Inflammatory macrophage (primary cell): ENCODE measurements around the gene CYTH1.

Experiments
- DNase-seq, 2 donors: peaks; one replicate each; pipeline ENCODE4 v3.0.0-alpha.2; 2020 to 2022

The CYTH1 gene

GRCh38 chr17:78804777-78805176, 22.7 kb upstream of the CYTH1 start:
- no peak for DNase-seq

GRCh38 chr17:78803186-78803845, 21.2 kb upstream of the CYTH1 start:
- DNase-seq, result peak; percentile 36 to 40

GRCh38 chr17:78802459-78802858, 20.4 kb upstream of the CYTH1 start:
- no peak for DNase-seq

- DNase-seq, result no peak
Measured at GRCh38 chr17:78802008-78802407, 19.9 kb upstream of the CYTH1 start.

- DNase-seq, result no peak
Measured at GRCh38 chr17:78800132-78800931, 18.3 kb upstream of the CYTH1 start.

GRCh38 chr17:78798695-78799559, 16.9 kb upstream of the CYTH1 start:
- DNase-seq, result peak in 1 of 2 donors; percentile 43

- no peak for DNase-seq
Measured at GRCh38 chr17:78797691-78798585, 15.9 kb upstream of the CYTH1 start.

GRCh38 chr17:78797213-78797612, 15.1 kb upstream of the CYTH1 start:
- DNase-seq, result no peak

GRCh38 chr17:78796517-78796900, 14.4 kb upstream of the CYTH1 start:
- no peak for DNase-seq

GRCh38 chr17:78795861-78796516, 13.9 kb upstream of the CYTH1 start:
- DNase-seq, result no peak

DNA sequence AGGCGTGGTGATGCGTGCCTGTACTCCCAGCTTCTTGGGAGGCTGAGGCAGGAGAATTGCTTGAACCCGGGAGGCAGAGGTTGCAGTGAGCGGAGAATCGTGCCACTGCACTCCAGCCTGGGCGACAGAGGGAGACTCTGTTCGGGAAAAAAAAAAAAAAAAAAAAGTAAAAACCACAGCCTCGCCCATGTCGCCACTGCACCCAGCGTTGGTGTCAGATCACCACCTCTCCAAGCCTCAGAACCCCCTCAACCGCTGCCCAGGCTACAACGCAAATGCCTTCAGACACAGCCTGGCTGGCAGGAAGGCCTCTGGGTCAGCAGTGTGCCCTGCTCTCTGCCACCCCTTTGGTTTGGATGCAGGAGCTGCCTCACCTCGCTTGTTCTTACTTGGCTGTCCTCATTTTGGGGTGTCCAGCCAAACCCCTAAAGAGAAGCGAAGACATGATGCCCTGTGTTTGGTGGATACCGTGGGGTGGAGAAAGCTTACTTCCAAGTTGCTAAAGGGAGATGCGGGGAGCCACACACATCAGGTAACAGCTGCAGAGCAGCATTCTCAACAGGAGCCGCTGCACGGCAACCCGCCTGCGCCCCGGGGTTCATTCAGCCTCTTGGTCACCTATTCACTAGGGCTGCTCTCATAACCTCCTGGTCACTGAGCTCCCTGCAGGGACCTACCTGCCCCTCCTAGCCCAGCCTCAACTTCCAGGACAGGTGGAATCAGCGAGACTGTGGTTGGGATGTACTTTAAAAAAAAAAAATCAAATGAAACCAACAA, 13.0 kb upstream of the CYTH1 start:
- DNase-seq, result no peak

DNA sequence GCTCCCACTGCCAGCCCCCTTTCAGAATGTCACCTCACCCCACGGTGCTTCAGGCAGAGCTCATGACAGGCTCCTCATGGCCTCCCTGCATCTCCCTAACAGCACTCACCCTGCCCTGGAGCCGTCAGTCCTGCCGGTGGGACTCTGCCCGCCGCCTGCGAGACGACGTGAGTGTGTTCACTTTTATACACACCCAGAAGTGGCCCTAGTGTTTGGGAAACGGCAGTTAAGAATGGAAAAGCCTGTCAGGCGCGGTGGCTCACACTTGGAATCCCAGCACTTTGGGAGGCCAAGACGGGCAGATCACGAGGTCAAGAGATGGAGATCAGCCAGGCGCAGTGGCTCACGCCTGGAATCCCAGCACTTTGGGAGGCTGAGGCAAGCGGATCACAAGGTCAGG, 12.3 kb upstream of the CYTH1 start:
- no peak for DNase-seq

GRCh38 chr17:78793968-78794367, 11.9 kb upstream of the CYTH1 start:
- no peak for DNase-seq

DNA sequence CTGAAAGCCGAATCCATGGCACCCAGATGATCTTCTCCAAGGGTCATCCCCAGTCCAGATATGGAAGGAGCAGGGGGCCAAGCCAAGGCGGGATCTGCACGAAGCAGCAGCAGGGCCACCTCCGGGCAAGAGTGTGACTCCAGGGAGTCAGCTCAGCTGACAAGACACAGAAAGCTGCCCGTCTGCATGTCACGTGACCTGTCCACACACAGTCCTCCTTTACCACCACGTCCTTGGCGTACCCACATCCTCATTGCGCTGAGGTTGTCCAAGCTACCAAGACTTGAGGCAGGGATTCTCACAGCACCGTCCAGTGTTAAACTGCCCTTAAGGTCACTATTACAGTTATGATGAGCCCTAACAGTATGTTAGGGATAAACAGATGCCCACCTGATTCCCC, 11.3 kb upstream of the CYTH1 start:
- peak in 1 of 2 donors; percentile 7 for DNase-seq

DNA sequence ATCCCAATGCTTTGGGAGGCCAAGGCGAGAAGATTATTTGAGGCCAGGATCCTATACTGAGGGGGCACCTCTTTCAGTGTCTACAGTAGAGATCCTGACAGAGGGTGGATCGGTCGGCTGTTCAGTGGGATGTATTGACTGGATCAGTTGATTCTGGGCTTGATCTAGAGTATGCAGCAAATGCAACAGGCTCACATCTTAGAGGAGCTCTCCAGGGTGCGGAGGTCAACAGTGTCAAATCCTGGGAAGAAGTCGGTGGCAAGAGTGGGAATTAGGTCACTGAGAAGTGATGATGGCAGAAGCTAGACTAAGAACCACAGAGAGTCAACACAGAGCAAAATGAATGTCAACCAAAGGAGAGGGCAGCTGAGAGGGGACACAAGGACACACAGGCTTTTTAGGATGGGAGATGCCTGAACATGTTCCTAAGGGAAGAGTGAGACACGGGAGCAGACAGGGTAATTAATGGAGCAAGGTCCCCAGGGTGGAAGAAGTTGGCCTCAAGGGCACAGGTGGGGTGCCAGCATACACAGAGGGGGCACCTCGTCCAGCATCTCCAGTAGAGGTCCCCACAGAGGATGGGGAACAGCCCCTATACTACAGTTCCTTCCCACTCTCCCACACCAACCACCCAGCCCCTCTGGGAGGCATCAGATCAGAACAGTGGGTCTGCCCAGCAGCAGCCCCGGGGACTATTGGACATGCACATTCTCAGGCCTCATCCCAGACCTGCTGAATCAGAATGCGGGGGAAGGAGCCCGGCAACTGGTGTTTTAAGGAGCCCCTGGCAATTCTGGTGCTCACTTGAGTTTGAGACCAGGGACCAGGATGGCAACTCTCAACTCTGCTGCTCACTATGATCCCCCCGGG, 10.0 kb upstream of the CYTH1 start:
- no peak for DNase-seq

DNA sequence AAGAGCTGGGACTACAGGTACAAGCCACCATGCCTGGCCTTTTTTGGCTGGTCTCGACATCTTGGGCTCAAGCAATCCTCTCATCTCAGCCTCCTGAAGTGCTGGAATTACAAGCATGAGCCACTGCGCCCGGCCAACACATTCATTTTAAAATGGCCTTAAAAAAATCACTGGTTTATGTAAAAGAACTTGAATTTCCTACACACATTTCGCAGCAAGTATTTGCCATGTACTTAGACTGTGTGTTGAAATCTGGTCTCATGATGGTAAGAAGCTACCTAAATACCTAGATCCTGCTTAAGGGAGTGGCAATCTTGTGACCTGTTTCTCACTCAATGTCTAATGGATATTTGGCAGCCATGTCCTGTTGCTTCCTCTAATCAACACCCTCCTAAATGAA, 8.5 kb upstream of the CYTH1 start:
- no peak for DNase-seq

GRCh38 chr17:78789663-78790181, 7.6 kb upstream of the CYTH1 start:
- DNase-seq, result peak; percentile 24 to 51

- DNase-seq, result no peak
Measured at GRCh38 chr17:78789149-78789662, 7.1 kb upstream of the CYTH1 start.

GRCh38 chr17:78788451-78788850, 6.4 kb upstream of the CYTH1 start:
- no peak for DNase-seq
